Measurements from ENCODE around the gene FOXP4. TPM values are rescaled to one million over a fixed set of nuclear protein-coding genes. Genes with fewer than 3 reads are reported as not detected.

The FOXP4 gene
- total RNA-seq, 1 experiment from 2014 or later, result 32.3 TPM

DNA sequence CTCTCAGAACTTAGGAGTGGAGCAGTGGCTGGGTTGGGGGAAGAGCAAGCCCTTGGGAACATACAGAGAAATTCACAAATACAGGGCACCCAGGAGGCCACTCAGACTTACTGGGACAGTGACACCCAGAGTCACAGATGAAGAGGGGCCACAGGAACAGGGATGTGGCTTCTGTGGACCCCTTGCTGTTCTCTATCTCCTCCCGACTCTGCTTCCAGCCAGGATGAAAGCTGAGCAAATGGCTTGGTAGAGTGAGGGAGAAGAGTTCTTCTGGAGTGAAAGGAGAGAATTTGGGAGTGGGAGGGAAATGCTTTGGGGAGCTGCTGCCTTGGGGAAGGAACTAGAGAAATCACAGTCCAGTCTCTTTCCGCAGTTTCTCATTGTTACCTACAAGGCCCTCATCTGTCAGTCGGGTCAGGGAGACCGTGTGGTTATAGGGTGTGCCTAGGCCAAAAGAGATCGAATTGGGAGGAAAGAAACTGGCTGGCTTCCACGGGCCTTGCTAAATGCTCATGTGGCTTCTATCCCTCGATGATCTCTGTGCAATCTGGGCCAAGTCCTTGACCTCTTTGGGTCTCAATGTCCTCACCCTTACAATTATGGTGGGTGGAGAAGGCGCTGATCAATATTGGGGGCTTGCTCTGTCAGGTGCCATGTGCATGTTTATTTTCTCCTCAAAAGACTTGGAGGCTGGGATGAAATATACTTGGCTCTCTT, 17.0 kb downstream of the FOXP4 start:
- Histone ChIP-seq H3K79me2 (ENCODE audit: insufficient read depth, low read length) (peaks cover 35% of the 10 kb centered on the region), H3K27me3 (ENCODE audit: insufficient read depth, low read length) (no peaks in the 10 kb centered on the region), H3K4me2 (ENCODE audit: low read length) (no peak overlapping the region), H3K27ac (ENCODE audit: low read depth, low read length) (no peak overlapping the region), H3K9ac (ENCODE audit: low read length) (no peak overlapping the region), H3K4me1 (ENCODE audit: control insufficient read depth in 1 of 2, insufficient read depth in 2 of 2, low read length in 2 of 2) (no peaks in the 10 kb centered on the region), H2AFZ (ENCODE audit: low read depth, low read length, poor library complexity, severe bottlenecking) (no peak overlapping the region), H3K36me3 (ENCODE audit: control insufficient read depth in 1 of 2, insufficient read depth in 2 of 2, low read length in 2 of 2) (peaks cover 18 to 21% of the 10 kb centered on the region in 2 experiments), H4K20me1 (ENCODE audit: insufficient read depth) (no peaks in the 10 kb centered on the region), H3K9me2 (ENCODE audit: insufficient read depth) (no peaks in the 10 kb centered on the region), H3K9me3 (ENCODE audit: control insufficient read depth in 1 of 2, insufficient read depth in 1 of 2, low read depth in 1 of 2, low read length in 2 of 2) (no peaks in the 10 kb centered on the region), H3K4me3 (replicated peaks in 1 of 2; ENCODE audit: low read depth in 1 of 2, low read length in 2 of 2) (no peak overlapping the region)
- ChIA-PET POLR2A (no interaction called here), RAD21 (ENCODE audit: low non-redundant PET in 1 of 2, low total read pairs in 2 of 2, uncharacterized antibody in 2 of 2, unreplicated experiment in 2 of 2) (interaction anchor here in 1 of 2 experiments (0.6 kb wide), 1 partner anchor 10 kb away, joined by 3 read pairs; no protein-coding TSS in a partner anchor), CTCF (no interaction called here)
- intact Hi-C loops (cut with micrococcal nuclease), result no loop called here
- DNase-seq (ENCODE audit: low read depth, low spot score), result no peak
- no TSS peak for BruUV-seq (replicated peaks)
- TF ChIP-seq, protein P1, sequence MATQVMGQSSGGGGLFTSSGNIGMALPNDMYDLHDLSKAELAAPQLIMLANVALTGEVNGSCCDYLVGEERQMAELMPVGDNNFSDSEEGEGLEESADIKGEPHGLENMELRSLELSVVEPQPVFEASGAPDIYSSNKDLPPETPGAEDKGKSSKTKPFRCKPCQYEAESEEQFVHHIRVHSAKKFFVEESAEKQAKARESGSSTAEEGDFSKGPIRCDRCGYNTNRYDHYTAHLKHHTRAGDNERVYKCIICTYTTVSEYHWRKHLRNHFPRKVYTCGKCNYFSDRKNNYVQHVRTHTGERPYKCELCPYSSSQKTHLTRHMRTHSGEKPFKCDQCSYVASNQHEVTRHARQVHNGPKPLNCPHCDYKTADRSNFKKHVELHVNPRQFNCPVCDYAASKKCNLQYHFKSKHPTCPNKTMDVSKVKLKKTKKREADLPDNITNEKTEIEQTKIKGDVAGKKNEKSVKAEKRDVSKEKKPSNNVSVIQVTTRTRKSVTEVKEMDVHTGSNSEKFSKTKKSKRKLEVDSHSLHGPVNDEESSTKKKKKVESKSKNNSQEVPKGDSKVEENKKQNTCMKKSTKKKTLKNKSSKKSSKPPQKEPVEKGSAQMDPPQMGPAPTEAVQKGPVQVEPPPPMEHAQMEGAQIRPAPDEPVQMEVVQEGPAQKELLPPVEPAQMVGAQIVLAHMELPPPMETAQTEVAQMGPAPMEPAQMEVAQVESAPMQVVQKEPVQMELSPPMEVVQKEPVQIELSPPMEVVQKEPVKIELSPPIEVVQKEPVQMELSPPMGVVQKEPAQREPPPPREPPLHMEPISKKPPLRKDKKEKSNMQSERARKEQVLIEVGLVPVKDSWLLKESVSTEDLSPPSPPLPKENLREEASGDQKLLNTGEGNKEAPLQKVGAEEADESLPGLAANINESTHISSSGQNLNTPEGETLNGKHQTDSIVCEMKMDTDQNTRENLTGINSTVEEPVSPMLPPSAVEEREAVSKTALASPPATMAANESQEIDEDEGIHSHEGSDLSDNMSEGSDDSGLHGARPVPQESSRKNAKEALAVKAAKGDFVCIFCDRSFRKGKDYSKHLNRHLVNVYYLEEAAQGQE (IDR thresholded peaks at IDR 0.05; ENCODE audit: low read depth), result no peak
- TF ChIP-seq ZFX (IDR thresholded peaks at IDR 0.05), result no peak
- TF ChIP-seq, protein P2, sequence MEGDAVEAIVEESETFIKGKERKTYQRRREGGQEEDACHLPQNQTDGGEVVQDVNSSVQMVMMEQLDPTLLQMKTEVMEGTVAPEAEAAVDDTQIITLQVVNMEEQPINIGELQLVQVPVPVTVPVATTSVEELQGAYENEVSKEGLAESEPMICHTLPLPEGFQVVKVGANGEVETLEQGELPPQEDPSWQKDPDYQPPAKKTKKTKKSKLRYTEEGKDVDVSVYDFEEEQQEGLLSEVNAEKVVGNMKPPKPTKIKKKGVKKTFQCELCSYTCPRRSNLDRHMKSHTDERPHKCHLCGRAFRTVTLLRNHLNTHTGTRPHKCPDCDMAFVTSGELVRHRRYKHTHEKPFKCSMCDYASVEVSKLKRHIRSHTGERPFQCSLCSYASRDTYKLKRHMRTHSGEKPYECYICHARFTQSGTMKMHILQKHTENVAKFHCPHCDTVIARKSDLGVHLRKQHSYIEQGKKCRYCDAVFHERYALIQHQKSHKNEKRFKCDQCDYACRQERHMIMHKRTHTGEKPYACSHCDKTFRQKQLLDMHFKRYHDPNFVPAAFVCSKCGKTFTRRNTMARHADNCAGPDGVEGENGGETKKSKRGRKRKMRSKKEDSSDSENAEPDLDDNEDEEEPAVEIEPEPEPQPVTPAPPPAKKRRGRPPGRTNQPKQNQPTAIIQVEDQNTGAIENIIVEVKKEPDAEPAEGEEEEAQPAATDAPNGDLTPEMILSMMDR (IDR thresholded peaks at IDR 0.05 in 2 of 3, conservative IDR thresholded peaks at IDR 0.05 in 1 of 3; ENCODE audit: borderline replicate concordance in 1 of 3, insufficient read depth in 1 of 3, low read depth in 2 of 3, low read length in 2 of 3), result no peak
- TF ChIP-seq, protein P3, sequence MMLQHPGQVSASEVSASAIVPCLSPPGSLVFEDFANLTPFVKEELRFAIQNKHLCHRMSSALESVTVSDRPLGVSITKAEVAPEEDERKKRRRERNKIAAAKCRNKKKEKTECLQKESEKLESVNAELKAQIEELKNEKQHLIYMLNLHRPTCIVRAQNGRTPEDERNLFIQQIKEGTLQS (IDR thresholded peaks at IDR 0.05), result no peak
- TF ChIP-seq, protein P4, sequence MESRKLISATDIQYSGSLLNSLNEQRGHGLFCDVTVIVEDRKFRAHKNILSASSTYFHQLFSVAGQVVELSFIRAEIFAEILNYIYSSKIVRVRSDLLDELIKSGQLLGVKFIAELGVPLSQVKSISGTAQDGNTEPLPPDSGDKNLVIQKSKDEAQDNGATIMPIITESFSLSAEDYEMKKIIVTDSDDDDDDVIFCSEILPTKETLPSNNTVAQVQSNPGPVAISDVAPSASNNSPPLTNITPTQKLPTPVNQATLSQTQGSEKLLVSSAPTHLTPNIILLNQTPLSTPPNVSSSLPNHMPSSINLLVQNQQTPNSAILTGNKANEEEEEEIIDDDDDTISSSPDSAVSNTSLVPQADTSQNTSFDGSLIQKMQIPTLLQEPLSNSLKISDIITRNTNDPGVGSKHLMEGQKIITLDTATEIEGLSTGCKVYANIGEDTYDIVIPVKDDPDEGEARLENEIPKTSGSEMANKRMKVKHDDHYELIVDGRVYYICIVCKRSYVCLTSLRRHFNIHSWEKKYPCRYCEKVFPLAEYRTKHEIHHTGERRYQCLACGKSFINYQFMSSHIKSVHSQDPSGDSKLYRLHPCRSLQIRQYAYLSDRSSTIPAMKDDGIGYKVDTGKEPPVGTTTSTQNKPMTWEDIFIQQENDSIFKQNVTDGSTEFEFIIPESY (IDR thresholded peaks at IDR 0.05; ENCODE audit: extremely low read depth, insufficient replicate concordance, low read length), result no peak
- no peak for TF ChIP-seq ZNF274 (IDR thresholded peaks at IDR 0.05; ENCODE audit: low read depth, low read length)
- no peak for TF ChIP-seq EZH2phosphoT487 (IDR thresholded peaks at IDR 0.05; ENCODE audit: borderline replicate concordance)
- TF ChIP-seq EZH2 (IDR thresholded peaks at IDR 0.05), result no peak
- TF ChIP-seq CBX3 (IDR thresholded peaks at IDR 0.05; ENCODE audit: low read depth), result no peak
- TF ChIP-seq ELF1 (IDR thresholded peaks at IDR 0.05; ENCODE audit: borderline replicate concordance, low read depth), result no peak
- TF ChIP-seq RAD21 (IDR thresholded peaks at IDR 0.05; ENCODE audit: low read depth), result no peak
- TF ChIP-seq TCF7L2 (IDR thresholded peaks at IDR 0.05; ENCODE audit: borderline replicate concordance, extremely low read depth, insufficient read depth, insufficient read length), result no peak
- TF ChIP-seq SP1 (IDR thresholded peaks at IDR 0.05; ENCODE audit: low read depth), result no peak
- no peak for TF ChIP-seq YY1 (IDR thresholded peaks at IDR 0.05; ENCODE audit: extremely low read depth, insufficient replicate concordance, low read depth, low read length)
- TF ChIP-seq POLR2A (IDR thresholded peaks at IDR 0.05; ENCODE audit: borderline replicate concordance, extremely low read depth, insufficient read depth, insufficient read length), result no peak
- no peak for ATAC-seq

Data from HCT116 (cell line).